Transverse colon (tissue), 4 donors: ENCODE results near the gene TNFRSF4.

Experiments used
- EP300 ChIP-seq: sonication (generic); formaldehyde crosslinking; IDR thresholded peaks from one replicate; pipeline ENCODE4 v1.6.1; 2017; ENCODE audit warnings: antibody characterized with exemption, low read depth
- POLR2A ChIP-seq: fragments of 450-650 bp; IDR thresholded peaks from one replicate; pipeline ENCODE4 v1.6.1; 2016; ENCODE audit warnings: antibody characterized with exemption, mild to moderate bottlenecking, moderate library complexity
- POLR2AphosphoS5 ChIP-seq, 3 donors: sonication (generic); formaldehyde crosslinking; IDR thresholded peaks; one replicate each; pipeline ENCODE4 v1.6.1; 2016; ENCODE audit warnings: antibody characterized with exemption in 3 of 3
- TF ChIP-seq, protein P1 (sequence below), 5 experiments: fragments of 200-600 bp in 3 of 5; fragments of 450-650 bp in 2 of 5; sonication (generic) in 3 of 5; IDR thresholded peaks; 1 replicate in 2 of 5; 2 replicates in 3 of 5; pipeline ENCODE4 v1.5.1; 2016 to 2017; ENCODE audit warnings: antibody characterized with exemption in 5 of 5, inconsistent platforms in 3 of 5, mild to moderate bottlenecking in 2 of 5, moderate library complexity in 1 of 5

GRCh38 chr1:1194723-1195122, 19.2 kb downstream of the TNFRSF4 start:
- TF ChIP-seq POLR2A: no peak
- TF ChIP-seq, protein P1, sequence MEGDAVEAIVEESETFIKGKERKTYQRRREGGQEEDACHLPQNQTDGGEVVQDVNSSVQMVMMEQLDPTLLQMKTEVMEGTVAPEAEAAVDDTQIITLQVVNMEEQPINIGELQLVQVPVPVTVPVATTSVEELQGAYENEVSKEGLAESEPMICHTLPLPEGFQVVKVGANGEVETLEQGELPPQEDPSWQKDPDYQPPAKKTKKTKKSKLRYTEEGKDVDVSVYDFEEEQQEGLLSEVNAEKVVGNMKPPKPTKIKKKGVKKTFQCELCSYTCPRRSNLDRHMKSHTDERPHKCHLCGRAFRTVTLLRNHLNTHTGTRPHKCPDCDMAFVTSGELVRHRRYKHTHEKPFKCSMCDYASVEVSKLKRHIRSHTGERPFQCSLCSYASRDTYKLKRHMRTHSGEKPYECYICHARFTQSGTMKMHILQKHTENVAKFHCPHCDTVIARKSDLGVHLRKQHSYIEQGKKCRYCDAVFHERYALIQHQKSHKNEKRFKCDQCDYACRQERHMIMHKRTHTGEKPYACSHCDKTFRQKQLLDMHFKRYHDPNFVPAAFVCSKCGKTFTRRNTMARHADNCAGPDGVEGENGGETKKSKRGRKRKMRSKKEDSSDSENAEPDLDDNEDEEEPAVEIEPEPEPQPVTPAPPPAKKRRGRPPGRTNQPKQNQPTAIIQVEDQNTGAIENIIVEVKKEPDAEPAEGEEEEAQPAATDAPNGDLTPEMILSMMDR (IDR thresholded peaks at IDR 0.05): no peak
- TF ChIP-seq POLR2AphosphoS5 (IDR thresholded peaks at IDR 0.05): no peak
- no peak for TF ChIP-seq EP300
